ENCODE measurements around the gene SP9.
"Not testable (repeated sequence)": the region's sequence is repeated elsewhere in the genome, so short reads cannot be mapped to it uniquely, and the experiment has no call there.

SP9 gene

GRCh38 chr2:174344716-174345461 lies 10.1 kb downstream of the SP9 start:
- DNase-seq, result peak; percentile 50 to 58

GRCh38 chr2:174350018-174350417 lies 15.3 kb downstream of the SP9 start:
- peak; percentile 11 to 15 for DNase-seq

GRCh38 chr2:174350593-174351181 lies 15.9 kb downstream of the SP9 start:
- DNase-seq, result no peak

GRCh38 chr2:174353004-174353403 lies 18.2 kb downstream of the SP9 start:
- no peak for DNase-seq

- DNase-seq, result no peak
These were observed 21.6 kb downstream of the SP9 start for GRCh38 chr2:174356347-174356746.

GRCh38 chr2:174359663-174360062 lies 24.9 kb downstream of the SP9 start:
- not testable (repeated sequence) for DNase-seq

- no peak for DNase-seq
These were observed 28.2 kb downstream of the SP9 start for GRCh38 chr2:174362949-174363348.

GRCh38 chr2:174363492-174364225 lies 28.9 kb downstream of the SP9 start:
- not testable (repeated sequence) for DNase-seq

GRCh38 chr2:174364628-174365027 lies 29.9 kb downstream of the SP9 start:
- DNase-seq, result no peak

GRCh38 chr2:174365571-174365970 lies 30.8 kb downstream of the SP9 start:
- no peak for DNase-seq

- DNase-seq, result no peak
These were observed 33.9 kb downstream of the SP9 start for GRCh38 chr2:174368691-174369090.

GRCh38 chr2:174376967-174377366 lies 42.2 kb downstream of the SP9 start:
- DNase-seq, result no peak

GRCh38 chr2:174383796-174384195 lies 49.0 kb downstream of the SP9 start:
- DNase-seq, result peak; percentile 17 to 30

GRCh38 chr2:174385201-174385600 lies 50.4 kb downstream of the SP9 start:
- no peak for DNase-seq

Measured in AML-193 (cell line).